ENCODE results near the gene RBKS. TPM values are rescaled to one million over a fixed set of nuclear protein-coding genes. Genes with fewer than 3 reads are reported as not detected.
A peak's percentile ranks its signal among the peaks of the same experiment; 100 is the strongest.

Gene RBKS
- total and polyA plus RNA-seq, 2 of the 13 experiments (the other 11 are each of a cell fraction or from before 2014, with no cell fraction given) = 7.7 to 8.3 TPM

DNA sequence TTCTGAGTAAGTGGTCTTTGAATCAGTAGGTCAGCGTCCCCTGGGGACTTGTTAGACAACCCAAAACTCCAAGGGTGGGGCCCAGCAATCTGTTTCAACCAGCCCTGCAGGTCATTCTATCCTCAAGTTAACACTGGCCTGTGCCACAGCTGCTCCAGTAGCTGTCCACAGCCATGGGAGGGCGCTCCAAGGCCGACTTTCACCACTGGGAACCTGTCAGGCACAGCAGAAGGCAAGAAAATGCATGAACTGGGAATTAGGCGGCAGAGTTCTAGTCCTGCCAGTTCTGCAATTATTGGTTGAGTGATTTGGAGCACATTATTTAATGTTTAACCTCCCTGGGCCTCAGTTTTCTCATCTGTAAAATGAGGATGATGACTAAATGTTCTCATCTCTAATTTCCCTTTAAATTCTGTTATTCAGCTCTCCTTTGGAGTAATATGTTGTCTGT, 136.0 kb downstream of the RBKS start (continued):
- TF ChIP-seq ZXDC (CRISPR knock-in tag; IDR thresholded peaks at IDR 0.05) = no peak
- no peak for TF ChIP-seq MZF1 (CRISPR knock-in tag; IDR thresholded peaks at IDR 0.05; ENCODE audit: borderline replicate concordance)
- TF ChIP-seq SOX13 (IDR thresholded peaks at IDR 0.05) = no peak
- peak in 1 of 2 experiments; percentile 57; a peak in 1 of 4 replicates for TF ChIP-seq SOX13 (CRISPR knock-in tag; conservative IDR thresholded peaks at IDR 0.05 in 1 of 2, IDR thresholded peaks at IDR 0.05 in 1 of 2)
- TF ChIP-seq SMAD9 (CRISPR knock-in tag; IDR thresholded peaks at IDR 0.05) = no peak
- no peak for TF ChIP-seq SIX4 (CRISPR knock-in tag; IDR thresholded peaks at IDR 0.05)
- no peak for TF ChIP-seq ZNF234 (CRISPR knock-in tag; conservative IDR thresholded peaks at IDR 0.05)
- TF ChIP-seq NFE2L1 (CRISPR knock-in tag; IDR thresholded peaks at IDR 0.05; ENCODE audit: borderline replicate concordance) = no peak
- TF ChIP-seq MYNN (CRISPR knock-in tag; IDR thresholded peaks at IDR 0.05; ENCODE audit: low read depth) = no peak
- TF ChIP-seq ZNF691 (CRISPR knock-in tag; IDR thresholded peaks at IDR 0.05; ENCODE audit: borderline replicate concordance, low read depth) = peak; percentile 62; the same call in 1 of the 2 replicates
- no peak for TF ChIP-seq TOE1 (CRISPR knock-in tag; IDR thresholded peaks at IDR 0.05)
- TF ChIP-seq GATAD2A (CRISPR knock-in tag; IDR thresholded peaks at IDR 0.05) = peak; percentile 81
- TF ChIP-seq PITX1 (CRISPR knock-in tag; IDR thresholded peaks at IDR 0.05) = no peak
- TF ChIP-seq ZFP36 (IDR thresholded peaks at IDR 0.05; ENCODE audit: borderline replicate concordance, low read depth, low read length, partially characterized antibody) = peak; percentile 34
- no peak for TF ChIP-seq CEBPB (IDR thresholded peaks at IDR 0.05; ENCODE audit: borderline replicate concordance, low read depth, low read length)
- no peak for TF ChIP-seq ZNF639 (CRISPR knock-in tag; conservative IDR thresholded peaks at IDR 0.05)
- no peak for TF ChIP-seq MTA1 (CRISPR knock-in tag; IDR thresholded peaks at IDR 0.05; ENCODE audit: borderline replicate concordance)
- no peak for TF ChIP-seq WIZ (CRISPR knock-in tag; IDR thresholded peaks at IDR 0.05)
- TF ChIP-seq ZNF747 (CRISPR knock-in tag; IDR thresholded peaks at IDR 0.05; ENCODE audit: borderline replicate concordance) = no peak
- peak; percentile 47; the same call in 1 of the 2 replicates for TF ChIP-seq ZNF709 (CRISPR knock-in tag; IDR thresholded peaks at IDR 0.05)
- no peak; the same call in 1 of the 2 replicates for TF ChIP-seq ZNF687 (CRISPR knock-in tag; IDR thresholded peaks at IDR 0.05)
- TF ChIP-seq ZFP37 (CRISPR knock-in tag; IDR thresholded peaks at IDR 0.05; ENCODE audit: borderline replicate concordance) = no peak
- no peak for TF ChIP-seq NAIF1 (CRISPR knock-in tag; IDR thresholded peaks at IDR 0.05; ENCODE audit: borderline replicate concordance)

All from HepG2 (cell line).